ENCODE data around the gene NDUFS7. TPM values are rescaled to one million over a fixed set of nuclear protein-coding genes. Genes with fewer than 3 reads are reported as not detected.

NDUFS7 gene
- total and polyA plus RNA-seq, 2 donors from 2014 or later: 85.5 to 265 TPM

- Histone ChIP-seq H3K36me3 (ENCODE audit: control insufficient read depth in 2 of 3, insufficient read depth in 3 of 3, low read length in 3 of 3) (peaks cover 0 to under 1% (median 0%) of the 10 kb centered on the region in 3 donors), H3K9ac (ENCODE audit: low read length in 3 of 3) (no peak overlapping the region), H3K4me3 (ENCODE audit: low read length in 3 of 3) (no peak overlapping the region), H3K9me3 (ENCODE audit: control insufficient read depth in 2 of 3, insufficient read depth in 1 of 3, low read length in 3 of 3) (no peaks in the 10 kb centered on the region), H3K4me1 (ENCODE audit: control insufficient read depth in 2 of 3, insufficient read depth in 2 of 3, low read depth in 1 of 3, low read length in 3 of 3) (peaks cover 0 to 3% (median 0%) of the 10 kb centered on the region in 3 donors), H3K27ac (ENCODE audit: low read depth in 2 of 2, low read length in 2 of 2) (no peak overlapping the region), H3K27me3 (ENCODE audit: control insufficient read depth, insufficient read depth, low read length) (no peaks in the 10 kb centered on the region)
- TF ChIP-seq, protein P1, sequence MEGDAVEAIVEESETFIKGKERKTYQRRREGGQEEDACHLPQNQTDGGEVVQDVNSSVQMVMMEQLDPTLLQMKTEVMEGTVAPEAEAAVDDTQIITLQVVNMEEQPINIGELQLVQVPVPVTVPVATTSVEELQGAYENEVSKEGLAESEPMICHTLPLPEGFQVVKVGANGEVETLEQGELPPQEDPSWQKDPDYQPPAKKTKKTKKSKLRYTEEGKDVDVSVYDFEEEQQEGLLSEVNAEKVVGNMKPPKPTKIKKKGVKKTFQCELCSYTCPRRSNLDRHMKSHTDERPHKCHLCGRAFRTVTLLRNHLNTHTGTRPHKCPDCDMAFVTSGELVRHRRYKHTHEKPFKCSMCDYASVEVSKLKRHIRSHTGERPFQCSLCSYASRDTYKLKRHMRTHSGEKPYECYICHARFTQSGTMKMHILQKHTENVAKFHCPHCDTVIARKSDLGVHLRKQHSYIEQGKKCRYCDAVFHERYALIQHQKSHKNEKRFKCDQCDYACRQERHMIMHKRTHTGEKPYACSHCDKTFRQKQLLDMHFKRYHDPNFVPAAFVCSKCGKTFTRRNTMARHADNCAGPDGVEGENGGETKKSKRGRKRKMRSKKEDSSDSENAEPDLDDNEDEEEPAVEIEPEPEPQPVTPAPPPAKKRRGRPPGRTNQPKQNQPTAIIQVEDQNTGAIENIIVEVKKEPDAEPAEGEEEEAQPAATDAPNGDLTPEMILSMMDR (IDR thresholded peaks at IDR 0.05; ENCODE audit: borderline replicate concordance, extremely low read depth, insufficient read depth): no peak
- intact Hi-C loops (cut with DNase I): no loop called here
- DNase-seq (no peak), FAIRE-seq (no peak)
Observed at GRCh38 chr19:1379126-1379905, 4.4 kb upstream of the NDUFS7 start.

- FAIRE-seq (no peak), DNase-seq (no peak)
- Histone ChIP-seq H3K4me1 (ENCODE audit: control insufficient read depth in 2 of 3, insufficient read depth in 2 of 3, low read depth in 1 of 3, low read length in 3 of 3) (peaks cover 0 to 8% (median 0%) of the 10 kb centered on the region in 3 donors), H3K27me3 (ENCODE audit: control insufficient read depth, insufficient read depth, low read length) (no peaks in the 10 kb centered on the region), H3K9ac (ENCODE audit: low read length in 3 of 3) (no peak overlapping the region), H3K9me3 (ENCODE audit: control insufficient read depth in 2 of 3, insufficient read depth in 1 of 3, low read length in 3 of 3) (no peaks in the 10 kb centered on the region), H3K36me3 (ENCODE audit: control insufficient read depth in 2 of 3, insufficient read depth in 3 of 3, low read length in 3 of 3) (no peaks in the 10 kb centered on the region), H3K27ac (ENCODE audit: low read depth in 2 of 2, low read length in 2 of 2) (no peak overlapping the region), H3K4me3 (ENCODE audit: low read length in 3 of 3) (no peak overlapping the region)
- intact Hi-C loops (cut with DNase I): no loop called here
- TF ChIP-seq, protein P1 (IDR thresholded peaks at IDR 0.05; ENCODE audit: borderline replicate concordance, extremely low read depth, insufficient read depth): no peak
Observed at GRCh38 chr19:1379961-1380489, 3.7 kb upstream of the NDUFS7 start.

DNA sequence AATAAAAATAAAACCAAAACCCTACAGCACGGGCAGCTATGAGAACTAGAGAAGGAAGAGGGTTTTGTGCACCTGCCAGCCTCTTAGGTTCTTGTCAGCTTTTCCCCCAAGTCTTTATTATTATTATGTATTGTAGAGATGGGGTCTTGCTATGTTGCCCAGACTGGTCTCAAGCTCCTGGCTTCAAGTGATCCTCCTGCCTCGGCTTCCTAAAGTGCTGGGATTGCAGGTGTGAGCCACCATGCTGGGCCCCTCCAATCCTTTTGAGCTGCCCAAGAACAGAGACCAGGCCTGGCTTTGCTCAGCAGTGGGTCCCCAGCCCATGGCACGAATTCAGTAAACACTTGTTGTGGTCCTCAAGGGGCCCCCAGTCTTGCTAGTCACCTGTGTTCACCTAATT lies 1.5 kb upstream of the NDUFS7 start:
- Histone ChIP-seq H3K4me1 (ENCODE audit: control insufficient read depth in 2 of 3, insufficient read depth in 2 of 3, low read depth in 1 of 3, low read length in 3 of 3) (peaks cover 0 to 8% (median 0%) of the 10 kb centered on the region in 3 donors), H3K27ac (ENCODE audit: low read depth in 2 of 2, low read length in 2 of 2) (no peak overlapping the region), H3K4me3 (ENCODE audit: low read length in 3 of 3) (no peak overlapping the region), H3K9ac (ENCODE audit: low read length in 3 of 3) (no peak overlapping the region), H3K27me3 (ENCODE audit: control insufficient read depth, insufficient read depth, low read length) (no peaks in the 10 kb centered on the region), H3K36me3 (ENCODE audit: control insufficient read depth in 2 of 3, insufficient read depth in 3 of 3, low read length in 3 of 3) (no peaks in the 10 kb centered on the region), H3K9me3 (ENCODE audit: control insufficient read depth in 2 of 3, insufficient read depth in 1 of 3, low read length in 3 of 3) (no peaks in the 10 kb centered on the region)
- TF ChIP-seq, protein P1 (IDR thresholded peaks at IDR 0.05; ENCODE audit: borderline replicate concordance, extremely low read depth, insufficient read depth): no peak
- FAIRE-seq (no peak), DNase-seq (no peak)
- intact Hi-C loops (cut with DNase I): no loop called here

Data from kidney (tissue), 14 donors.